ENCODE measurements around the gene CREB5.
"Not testable (repeated sequence)": the region's sequence is repeated elsewhere in the genome, so short reads cannot be mapped to it uniquely, and the experiment has no call there.

Gene CREB5

DNA sequence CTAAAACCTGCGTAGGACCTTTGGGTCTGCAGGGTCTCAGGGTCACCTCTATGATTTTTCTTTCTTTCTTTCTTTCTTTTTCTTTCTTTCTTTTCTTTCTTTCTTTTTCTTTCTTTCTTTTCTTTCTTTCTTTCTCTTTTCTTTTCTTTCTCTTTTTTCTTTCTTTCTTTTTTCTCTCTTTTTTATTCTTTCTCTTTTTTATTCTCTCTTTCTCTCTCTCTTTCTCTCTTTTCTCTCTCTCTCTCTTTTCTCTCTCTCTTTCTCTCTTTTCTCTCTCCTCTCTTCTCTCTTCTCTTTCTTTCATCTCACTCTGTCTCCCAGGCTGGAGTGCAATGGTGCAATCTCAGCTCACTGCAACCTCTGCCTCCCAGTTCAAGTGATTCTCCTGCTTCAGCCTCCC is 139.4 kb downstream of the CREB5 start:
- DNase-seq = not testable (repeated sequence)

DNA sequence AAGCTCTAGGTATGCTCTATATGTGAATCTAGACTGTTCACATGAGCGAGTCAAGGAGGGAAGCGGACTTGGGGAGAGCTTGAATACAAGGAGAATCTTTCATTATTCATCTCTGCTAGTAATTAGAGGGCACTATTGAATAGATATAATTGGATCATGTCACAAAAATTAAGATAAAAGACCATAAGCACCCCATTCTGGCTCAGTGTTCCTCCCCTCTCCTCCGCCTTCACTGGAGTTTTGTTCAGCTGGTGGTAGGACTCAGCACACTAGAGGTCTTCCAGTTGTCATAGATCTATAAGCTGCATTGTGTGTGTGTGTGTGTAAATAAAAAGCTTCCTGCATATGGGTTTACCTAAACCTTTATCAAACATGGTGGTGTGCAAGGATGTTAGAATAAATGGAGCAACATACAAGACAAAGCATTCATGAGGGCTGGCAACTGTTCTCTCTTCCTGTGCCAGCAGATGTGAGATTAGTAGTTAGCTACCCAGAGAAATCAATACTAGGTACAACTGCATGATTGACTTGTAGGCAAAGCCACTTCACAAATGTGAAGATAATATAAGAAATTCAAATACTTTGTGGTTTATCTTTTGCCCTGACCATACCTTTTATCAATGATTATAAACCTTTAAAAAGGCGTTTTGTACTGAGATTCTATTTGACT is 142.6 kb downstream of the CREB5 start:
- no peak for DNase-seq

- no peak for DNase-seq
Observed at GRCh38 chr7:28556025-28556424, 143.7 kb downstream of the CREB5 start.

DNA sequence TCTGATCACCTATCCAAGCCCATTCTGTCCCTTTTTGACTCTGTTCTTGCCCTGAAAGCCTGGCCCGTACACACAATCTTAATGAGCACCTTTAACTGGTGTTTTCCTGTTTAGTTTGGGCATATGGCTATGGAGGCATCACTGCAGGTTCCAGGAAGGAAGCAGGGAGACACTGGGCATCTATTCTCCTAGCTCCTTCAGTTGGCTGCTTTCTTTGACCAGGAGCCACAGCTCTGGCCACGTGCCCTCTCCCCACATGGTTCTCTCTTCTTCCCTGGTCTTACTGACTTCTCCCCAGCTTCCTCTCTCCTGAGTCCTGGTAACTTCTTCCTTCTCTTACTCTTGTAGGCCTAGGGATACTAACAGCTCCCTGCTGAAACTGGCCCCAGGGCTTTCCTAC is 144.4 kb downstream of the CREB5 start:
- no peak for DNase-seq

GRCh38 chr7:28558236-28558635 is 145.9 kb downstream of the CREB5 start:
- DNase-seq = no peak

DNA sequence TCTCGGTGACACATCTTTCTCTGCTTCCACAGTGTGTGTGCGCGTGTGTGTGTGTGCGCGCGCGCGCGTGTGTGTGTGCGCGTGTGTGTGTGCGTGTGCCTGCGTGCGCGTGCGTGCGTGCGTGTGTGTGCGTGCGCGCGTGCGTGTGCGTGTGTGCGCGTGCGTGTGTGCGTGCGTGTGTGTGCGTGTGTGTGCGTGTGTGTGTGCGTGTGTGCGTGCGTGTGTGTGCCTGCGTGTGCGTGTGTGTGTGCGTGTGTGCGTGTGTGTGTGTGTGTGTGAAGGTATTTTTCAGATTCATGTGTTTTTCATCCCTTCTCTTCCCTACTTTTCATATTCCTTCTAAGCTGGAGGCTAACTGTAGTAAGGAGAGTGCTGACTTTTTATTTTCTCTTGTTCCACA is 148.4 kb downstream of the CREB5 start:
- DNase-seq = no peak

- DNase-seq = no peak
Observed at GRCh38 chr7:28564033-28564432, 151.7 kb downstream of the CREB5 start.

- DNase-seq = no peak
Observed at GRCh38 chr7:28564755-28565374, 152.5 kb downstream of the CREB5 start.

DNA sequence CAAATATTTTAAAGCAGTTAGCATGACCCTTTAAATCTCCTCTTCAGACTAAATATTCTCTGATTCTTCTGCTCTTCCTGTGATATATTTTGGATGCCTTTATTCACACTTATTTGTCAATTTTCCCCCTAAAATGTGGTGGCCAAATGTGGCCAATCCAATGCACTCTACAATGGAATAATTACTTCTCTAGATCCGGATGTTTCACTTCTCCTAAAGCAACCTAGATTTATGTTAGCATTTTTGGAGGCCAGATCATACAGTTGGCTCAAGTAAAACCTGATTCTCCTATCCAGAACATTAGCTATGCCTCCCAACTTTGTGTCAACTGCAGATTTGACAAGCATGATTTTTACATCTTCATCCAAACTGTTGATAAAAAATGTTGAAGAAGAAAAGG is 153.7 kb downstream of the CREB5 start:
- DNase-seq = no peak

GRCh38 chr7:28570113-28570969 is 158.0 kb downstream of the CREB5 start:
- DNase-seq = no peak

- DNase-seq = no peak
Observed at GRCh38 chr7:28570970-28571288, 158.6 kb downstream of the CREB5 start.

DNA sequence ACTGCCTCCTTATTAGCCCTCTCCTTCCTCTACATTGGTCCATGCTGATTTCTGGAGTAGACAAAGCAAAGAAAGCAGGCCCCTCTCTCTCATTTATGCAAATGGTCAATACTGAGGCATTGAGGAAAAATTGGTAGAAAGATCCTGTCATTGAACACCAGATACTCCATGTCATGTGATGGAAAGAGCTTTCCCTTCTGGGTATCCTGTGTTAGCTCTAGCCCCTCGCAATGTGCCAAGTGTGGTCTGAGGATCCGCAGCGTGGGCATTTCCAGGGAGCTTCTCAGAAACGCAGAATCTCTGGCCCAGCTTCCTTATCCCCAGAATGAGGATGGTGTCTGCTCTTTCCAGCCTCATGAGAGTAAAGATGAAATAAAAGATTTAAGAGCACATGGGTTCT is 159.1 kb downstream of the CREB5 start:
- no peak for DNase-seq

DNA sequence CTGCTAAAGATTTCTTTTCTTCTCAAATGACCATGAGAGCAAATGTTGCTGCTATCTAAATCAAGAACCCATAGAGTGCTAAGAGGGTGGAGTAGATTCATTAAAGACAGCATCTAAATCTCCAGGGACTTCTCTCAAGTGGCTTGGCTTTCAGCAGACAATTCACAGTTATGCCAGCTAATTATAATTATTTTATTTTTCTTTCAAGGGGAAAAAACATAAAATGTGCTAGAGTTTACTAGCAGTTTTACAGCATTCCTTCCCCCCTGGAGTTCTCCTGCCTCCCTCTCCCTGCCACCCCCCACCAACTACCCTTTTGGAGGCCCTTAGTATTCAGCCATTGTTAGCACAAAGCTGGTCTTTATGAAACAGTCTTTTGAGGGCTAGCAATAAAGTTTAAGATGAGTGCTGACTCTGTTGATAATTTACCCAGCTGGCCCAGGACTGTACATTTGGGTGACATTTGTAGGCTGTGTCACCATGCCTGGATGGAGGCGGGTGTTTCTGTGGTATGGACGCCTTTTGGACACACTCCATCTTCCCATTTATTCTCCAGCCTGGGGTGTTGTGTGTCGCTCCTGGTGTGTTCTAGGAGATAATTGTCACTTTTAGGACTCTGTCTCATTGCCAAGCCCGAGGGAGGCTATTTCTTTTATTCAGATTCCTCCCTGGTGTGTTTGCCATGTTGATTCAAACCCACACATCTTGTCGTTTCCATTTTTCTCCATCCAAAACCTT is 160.2 kb downstream of the CREB5 start:
- no peak for DNase-seq

- no peak for DNase-seq
Observed at GRCh38 chr7:28573059-28573553, 160.8 kb downstream of the CREB5 start.

- DNase-seq = no peak
Observed at GRCh38 chr7:28573651-28574301, 161.5 kb downstream of the CREB5 start.

GRCh38 chr7:28575241-28575643 is 162.9 kb downstream of the CREB5 start:
- DNase-seq = no peak

GRCh38 chr7:28576656-28577055 is 164.3 kb downstream of the CREB5 start:
- DNase-seq = no peak

GRCh38 chr7:28579571-28579970 is 167.3 kb downstream of the CREB5 start:
- DNase-seq = no peak

DNA sequence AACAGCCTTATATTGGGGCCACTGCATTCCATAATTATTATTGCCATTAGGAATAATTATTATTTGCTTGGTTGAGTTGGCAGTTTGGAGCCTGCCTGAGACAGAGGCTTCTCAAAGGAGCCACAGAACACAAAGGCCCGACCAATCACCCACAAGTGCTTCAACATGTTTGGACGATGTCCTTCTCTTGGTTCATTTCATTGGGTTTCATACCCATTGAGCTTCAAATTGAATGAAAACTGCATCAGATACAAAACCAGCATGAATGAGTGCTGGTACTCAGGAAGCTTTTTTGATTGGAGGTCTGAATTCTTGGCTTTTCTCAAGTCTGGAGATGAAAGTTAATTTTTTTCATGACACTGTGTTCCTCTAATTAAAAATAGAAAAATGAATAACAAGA is 168.3 kb downstream of the CREB5 start:
- DNase-seq = no peak

DNA sequence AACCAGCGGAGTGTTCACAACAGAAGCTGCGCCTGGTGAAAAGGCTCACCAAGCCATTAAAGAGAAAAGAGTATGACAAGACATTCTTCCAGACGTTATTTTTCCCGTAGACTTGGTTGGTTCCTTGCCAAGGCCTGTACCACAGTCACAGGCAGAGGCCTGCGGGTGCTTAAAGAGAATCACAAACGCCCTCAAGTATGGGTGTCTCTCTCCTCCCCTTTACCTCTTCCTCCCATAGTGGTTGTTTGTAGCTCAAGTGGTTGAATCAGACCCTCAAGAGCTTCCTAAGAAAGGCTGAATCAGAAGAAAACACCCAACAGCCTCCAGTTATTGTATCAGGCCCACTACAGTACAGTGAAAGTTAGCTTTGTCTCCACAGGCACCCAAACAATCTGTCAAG is 169.0 kb downstream of the CREB5 start:
- no peak for DNase-seq

- no peak for DNase-seq
Observed at GRCh38 chr7:28582226-28582625, 169.9 kb downstream of the CREB5 start.

GRCh38 chr7:28584235-28584634 is 171.9 kb downstream of the CREB5 start:
- no peak for DNase-seq

DNA sequence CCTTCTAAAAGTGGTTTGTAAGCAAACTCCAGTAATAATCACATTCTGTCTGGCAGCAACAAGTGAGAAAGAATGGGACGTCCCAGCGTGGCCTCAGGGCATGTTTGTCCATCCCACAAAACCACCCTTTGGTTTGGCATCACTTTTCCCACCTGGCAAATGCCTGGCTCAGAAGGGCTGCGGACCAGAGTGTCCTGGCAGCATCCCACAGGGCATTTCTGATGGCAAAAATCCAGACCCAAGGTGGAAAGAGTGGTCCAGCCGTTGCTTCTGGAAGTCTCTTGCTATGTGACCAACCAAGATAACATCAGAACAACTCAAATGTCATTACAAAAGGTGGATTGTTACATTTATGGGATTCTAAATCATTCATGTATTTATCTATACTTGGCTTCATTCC is 174.4 kb downstream of the CREB5 start:
- DNase-seq = no peak
